ENCODE results near the gene SLC6A11.

SLC6A11 gene

GRCh38 chr3:10845001-10845761 is 29.2 kb downstream of the SLC6A11 start:
- no peak for DNase-seq

GRCh38 chr3:10845839-10846656 is 30.0 kb downstream of the SLC6A11 start:
- no peak for DNase-seq

DNA sequence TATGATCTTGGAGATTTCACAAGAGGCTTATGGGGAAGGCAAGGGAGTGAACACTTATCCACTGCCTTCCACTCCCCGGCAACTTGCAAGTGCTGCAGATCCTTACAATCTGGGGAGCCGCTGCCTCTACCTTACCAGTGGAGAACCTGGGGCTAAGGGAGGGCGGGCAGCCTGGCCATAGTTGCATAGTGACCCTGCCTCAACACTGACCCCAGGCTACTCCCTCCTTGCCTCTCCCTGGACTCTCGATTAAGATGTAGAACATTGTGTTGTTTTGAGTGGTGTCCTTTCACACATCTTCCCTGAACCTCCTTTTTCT is 30.6 kb downstream of the SLC6A11 start:
- DNase-seq, result no peak

DNA sequence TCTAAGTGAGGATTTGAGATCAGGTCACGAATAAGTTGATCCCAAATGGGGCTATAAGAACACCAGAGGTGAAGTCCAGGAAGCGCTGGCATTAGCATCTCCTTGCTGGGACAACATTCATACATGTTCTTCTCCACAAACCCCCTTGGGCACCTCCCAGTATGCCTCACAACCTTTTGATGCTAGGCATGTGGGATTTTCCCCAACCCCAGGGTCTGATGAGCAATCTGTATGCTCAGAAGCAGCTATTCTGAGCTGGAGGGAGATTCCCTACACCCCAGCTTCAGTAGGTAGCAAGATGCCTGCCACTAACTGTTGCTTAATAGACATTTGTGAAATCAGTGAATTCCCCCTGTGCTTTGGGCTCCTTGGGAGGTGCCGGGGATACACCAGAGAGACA is 32.2 kb downstream of the SLC6A11 start:
- no peak for DNase-seq

- DNase-seq, result no peak
Observed at GRCh38 chr3:10852066-10852808, 36.2 kb downstream of the SLC6A11 start.

DNA sequence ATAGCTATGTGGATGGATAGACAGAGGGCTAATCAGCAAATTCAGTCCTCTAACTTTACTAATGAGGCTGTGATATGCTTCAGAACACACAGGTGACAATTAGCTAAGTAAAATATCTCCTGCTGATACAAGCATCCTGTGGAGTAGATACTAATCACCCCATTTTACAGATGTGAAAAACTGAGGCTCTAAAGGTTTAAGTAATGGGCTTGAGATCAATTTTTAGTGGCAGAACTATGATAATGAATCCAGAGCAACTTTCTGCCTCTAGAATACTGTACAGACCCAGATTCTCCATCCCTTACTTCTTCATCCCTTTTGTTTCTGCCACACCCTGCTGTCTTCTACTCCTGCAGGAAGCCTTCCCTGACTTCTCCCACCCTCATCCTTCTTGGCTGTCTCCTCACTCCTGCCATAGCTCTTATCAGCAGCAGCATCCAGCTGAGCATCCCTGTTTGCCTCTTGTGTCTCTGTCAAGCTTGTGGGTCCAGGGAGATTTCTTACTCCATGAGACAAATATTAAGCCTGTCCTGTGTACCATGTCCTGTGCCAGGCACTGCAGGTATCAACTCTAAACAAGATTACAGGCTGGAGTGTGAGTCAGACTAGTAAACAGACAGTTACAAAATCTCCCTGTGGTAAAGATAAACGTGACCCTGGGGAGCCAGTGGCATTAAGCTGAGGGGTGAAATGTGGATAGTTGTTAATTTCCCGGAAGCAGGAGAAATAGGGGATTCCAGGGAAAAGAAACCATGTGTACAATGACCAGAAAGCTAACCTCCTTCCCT is 39.2 kb downstream of the SLC6A11 start:
- DNase-seq, result no peak

DNA sequence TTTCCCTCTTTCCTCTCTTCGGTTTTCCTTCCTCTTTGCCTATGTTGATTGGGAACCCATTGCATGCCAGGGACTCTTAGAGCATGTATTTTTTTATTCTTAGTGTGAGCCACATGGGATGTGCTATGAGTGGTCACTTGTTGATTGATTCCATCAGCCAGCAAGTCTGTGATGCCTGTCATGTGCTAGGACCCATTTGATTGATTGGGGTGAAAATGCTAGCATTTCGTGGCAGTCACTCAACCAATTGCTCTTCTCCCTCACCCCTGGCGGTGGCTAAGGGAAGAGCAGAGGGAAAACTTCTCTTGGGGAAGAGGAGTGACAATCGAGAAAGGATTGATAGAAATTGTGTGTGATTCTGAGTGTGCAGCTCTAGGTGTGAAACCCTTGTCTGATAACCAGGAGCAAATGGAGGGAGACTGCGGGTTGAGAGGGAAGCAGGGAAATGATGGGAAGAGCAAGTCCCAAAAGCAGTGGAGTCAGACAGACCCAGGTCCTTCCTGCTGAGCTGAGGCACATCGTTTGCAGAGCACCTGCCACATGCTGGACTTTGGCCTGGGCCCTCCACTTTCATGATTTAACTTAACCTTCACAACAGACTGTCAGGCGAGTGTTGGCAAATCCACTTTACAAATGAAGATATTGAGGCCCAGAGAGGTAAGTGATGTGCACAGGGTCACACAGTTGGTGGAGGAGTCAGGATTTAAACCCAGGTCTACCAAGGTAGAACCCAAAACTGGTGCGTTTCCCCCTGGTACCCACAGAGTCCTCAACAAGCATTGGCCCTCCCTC is 40.0 kb downstream of the SLC6A11 start:
- DNase-seq, result no peak

GRCh38 chr3:10857235-10857634 is 41.2 kb downstream of the SLC6A11 start:
- no peak for DNase-seq

GRCh38 chr3:10858091-10858490 is 42.1 kb downstream of the SLC6A11 start:
- DNase-seq, result no peak

DNA sequence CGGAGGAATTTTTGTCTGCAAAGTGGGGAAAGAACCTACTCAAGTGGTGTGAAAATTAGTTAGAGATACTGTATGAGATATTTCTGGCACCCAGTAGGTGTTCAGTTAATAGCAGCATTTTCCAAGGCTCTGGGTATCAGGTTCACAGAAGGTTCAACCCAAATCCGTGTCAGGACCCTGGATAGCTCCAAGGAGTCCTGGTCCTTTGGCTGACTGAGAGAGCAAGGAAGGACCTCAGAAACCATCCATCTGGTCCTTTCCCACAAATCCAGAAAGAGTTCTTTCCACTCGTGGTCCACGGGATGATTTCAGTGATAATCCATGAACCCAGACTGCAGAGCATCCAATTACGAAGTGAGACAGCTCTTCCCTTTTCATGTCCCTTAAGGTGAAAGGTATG is 51.4 kb downstream of the SLC6A11 start:
- no peak for DNase-seq

- no peak for DNase-seq
Observed at GRCh38 chr3:10869460-10869859, 53.4 kb downstream of the SLC6A11 start.

DNA sequence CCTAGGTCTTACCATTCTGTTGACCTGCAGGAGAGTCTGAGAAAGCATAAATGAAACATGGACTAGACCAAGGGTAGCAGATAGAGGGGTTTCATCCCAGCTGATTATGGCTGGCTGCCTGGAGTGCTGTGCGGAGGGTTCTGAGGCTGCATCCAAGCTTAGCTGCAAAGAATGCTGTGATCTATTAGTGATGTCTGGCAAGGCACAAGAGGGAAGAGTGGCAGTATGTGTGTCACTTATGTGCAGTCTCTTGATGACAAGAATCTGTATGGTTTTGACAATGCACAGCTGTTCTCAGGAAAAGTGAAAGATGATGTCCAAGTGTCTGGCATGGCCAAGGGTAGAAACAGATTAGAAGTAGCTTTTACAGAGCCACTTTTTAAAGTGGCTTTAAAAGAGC is 54.3 kb downstream of the SLC6A11 start:
- DNase-seq, result no peak

DNA sequence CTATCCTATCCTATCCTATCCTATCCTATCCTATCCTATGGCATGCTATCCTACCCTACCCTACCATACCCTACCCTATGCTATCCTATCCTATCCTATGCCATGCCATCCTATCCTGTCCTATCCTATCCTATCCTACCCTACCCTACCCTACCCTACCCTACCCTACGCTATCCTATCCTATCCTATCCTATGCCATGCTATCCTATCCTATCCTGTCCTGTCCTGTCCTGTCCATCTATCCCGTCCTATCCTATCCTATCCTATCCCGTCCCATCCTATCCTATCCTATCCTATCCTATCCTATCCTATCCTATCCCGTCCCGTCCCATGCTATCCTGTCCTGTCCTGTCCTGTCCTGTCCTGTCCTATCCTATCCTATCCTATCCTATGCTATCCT is 57.4 kb downstream of the SLC6A11 start:
- DNase-seq, result no peak

- no peak for DNase-seq
Observed at GRCh38 chr3:10875914-10876313, 59.9 kb downstream of the SLC6A11 start.

DNA sequence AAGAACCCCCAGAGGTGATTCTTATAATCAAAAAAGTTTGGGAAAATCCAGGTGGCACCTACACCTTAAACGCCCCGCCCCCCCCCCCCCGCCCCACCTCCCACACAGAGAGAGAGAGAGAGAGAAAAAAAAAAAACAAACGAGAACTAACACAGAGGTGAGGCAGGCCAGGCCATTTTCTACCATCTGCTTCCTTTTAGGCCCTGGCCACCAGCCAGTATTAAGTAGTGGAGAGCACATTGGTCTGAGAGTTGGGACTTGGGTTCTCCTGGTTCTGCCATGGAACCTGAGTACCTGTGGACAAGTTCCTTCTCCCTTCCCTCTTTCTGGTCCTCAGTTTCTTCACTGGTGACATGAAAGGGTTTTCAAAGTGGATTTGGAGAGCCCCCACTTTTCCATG is 60.6 kb downstream of the SLC6A11 start:
- no peak for DNase-seq

GRCh38 chr3:10882851-10883250 is 66.8 kb downstream of the SLC6A11 start:
- DNase-seq, result no peak

DNA sequence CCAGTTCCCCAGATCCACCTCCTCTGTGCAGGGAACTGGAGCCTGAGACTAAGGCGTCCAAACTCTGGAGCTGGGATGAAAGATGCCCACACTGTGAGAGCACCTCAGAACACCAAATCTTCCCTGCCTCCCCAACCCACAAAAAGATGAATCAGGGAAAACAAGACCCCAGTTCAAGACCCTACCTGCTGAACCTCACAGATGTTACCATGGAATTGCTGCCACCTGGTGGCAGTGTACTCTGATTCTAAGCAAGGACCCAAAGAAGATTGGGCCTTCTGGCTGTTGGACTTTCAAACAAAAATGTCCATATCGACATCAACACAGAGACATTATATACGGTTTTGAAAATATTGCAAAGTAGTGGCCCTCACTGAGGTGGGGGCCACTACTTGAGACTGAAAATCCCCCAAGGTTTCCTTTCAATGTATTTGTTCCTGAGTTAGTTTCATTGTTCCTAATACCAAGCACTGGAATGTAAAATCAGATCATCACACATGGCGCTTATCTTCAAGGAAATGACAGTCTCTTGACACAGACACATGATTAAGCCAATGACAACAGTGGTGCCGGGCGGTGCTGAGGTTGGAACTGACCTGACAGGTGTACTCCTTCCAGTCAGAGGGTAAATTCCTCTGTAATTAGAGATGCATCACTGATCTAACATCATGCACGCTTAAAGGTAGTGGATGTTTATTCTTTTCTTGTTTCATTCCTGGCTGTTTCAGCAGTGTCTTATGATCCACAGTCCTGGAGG is 67.6 kb downstream of the SLC6A11 start:
- no peak for DNase-seq

DNA sequence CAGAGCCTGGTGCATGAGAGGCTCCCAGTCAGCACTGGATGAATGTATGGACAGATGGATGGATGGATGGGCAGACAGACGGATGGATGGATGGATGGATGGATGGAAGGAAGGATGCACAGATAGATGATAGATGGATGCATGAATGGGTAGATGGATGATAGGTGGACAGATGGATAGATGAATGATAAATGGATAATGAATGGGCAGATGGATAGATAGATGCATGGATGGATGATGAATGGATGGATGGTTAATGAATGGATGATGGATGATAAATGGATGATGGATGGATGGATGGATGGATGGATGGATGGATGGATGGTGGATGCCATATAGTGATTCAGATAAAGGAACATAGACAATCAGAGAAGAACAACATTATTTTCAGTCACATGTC is 71.0 kb downstream of the SLC6A11 start:
- DNase-seq, result no peak

DNA sequence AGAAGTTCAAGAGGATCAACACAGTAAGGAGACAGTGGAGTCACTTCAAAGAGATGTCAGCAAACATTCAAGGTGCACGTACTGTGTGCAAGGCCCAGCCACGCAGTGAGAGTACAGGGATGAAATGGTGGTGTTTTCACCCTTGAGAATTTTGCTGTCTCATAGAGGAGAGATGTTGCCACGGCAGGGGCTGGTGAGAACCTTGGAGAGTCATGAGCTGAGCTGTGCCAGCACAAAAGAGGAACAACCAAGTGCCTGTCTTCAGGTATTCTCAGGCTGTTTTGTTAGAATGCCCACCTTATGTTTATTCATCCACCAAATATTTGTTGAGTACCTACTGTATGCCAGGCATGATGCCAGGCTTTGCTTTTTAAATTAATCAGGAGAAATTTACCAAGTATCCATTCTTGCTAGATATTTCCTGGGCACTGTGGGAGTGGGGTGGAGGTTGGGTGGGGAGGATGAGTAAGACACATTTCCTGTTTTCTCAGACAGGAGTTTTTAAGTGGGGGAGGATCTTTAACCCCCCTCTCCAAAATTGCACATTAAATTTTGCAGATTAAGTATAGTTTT is 72.6 kb downstream of the SLC6A11 start:
- DNase-seq, result no peak

DNA sequence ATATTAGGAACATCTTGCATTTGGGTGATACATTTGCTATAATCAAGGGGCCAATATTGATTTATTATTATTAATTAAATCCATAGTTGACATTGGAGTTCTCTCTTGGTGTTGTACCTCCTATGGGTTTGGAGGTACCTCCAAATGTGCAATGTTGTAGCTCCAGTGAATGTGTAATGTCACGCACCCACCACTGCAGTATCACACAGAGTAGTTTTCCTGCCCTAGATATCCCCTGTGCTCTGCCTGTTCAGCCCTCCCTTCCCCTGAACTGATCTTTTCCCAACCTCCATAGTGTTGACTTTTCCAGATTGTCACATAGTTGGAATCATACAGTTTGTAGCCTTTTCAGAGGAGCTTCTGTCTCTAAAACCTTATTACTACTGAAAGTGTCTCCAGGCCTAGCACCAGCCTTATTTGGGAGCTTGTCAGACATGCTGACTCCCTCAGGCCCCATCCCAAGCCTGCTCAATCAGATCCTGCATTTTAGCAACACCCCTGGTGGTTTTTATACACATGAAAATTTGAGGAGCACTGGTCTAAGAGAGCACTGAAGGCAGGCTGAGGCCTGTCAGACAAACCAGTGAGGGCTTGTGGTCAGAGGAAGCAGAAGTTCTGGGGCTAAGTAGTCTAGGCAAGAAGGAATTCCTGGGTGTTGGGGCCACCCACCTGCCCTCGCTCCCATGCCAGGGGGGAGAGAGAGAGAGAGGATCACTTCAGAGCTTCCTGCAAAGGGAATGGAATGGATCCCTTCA is 73.4 kb downstream of the SLC6A11 start:
- no peak for DNase-seq
